ENCODE data around the gene SEMA3G. TPM values are rescaled to one million over a fixed set of nuclear protein-coding genes. Genes with fewer than 3 reads are reported as not detected.

Gene SEMA3G
- polyA plus RNA-seq, 2 of the 4 experiments (the other 2 are of a cell fraction) = 0.08 to 0.13 TPM

- POLR2A ChIA-PET = no interaction called here
- FAIRE-seq = no peak
- WGBS (ENCODE audit: missing lambda C conversion rate) = no CpG with 5 or more reads among the region's 1 CpG
Measured at GRCh38 chr3:52401021-52401420, 43.9 kb downstream of the SEMA3G start.

DNA sequence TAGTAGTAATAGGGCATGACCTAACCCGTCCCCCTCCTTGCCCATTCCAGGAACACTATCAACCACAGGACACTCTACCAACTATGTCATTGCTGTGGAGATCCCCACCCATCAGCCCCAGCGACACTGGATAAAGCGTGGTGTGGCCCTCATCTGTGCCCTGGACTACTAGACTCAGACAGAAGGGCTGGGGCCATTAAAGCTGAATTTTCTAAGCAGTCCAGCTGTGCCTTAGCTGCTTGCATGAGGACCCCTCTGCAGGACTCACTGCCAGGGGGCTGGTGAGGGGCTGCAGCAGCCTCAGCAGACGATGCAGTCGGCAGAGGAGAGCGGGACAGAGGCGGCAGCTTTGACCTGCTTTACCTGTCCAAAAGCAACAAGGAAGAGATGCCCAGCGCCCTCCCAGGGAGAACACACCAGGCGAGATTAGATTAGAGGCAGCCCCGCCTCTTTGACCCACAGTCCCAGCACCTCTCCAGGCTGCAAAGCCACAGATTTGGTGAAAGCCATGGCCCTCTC is 44.6 kb downstream of the SEMA3G start:
- ATAC-seq (no peak), DNase-seq (ENCODE audit: low read depth in 1 of 2, low spot score in 1 of 2) (no peak), FAIRE-seq (no peak)
- no peaks in the 10 kb centered on the region for H3K9me3 ChIP-seq
- POLR2A ChIA-PET = no interaction called here
- H3K4me1 ChIP-seq = no peaks in the 10 kb centered on the region
- TF ChIP-seq CHD2 (IDR thresholded peaks at IDR 0.05; ENCODE audit: low read length, partially characterized antibody) = no peak
- H3K4me2 ChIP-seq = no peak overlapping the region
- CTCF ChIA-PET = interaction anchor here (1.0 to 2.8 kb wide), 2 partner anchors 12 to 27 kb away, joined by 3 to 7 read pairs; no protein-coding TSS in a partner anchor
- H3K4me3 ChIP-seq = no peak overlapping the region
- no peak overlapping the region for H3K27ac ChIP-seq
- 97% methylated on average over 9 of the region's 10 CpGs for WGBS (ENCODE audit: missing lambda C conversion rate)

More at GRCh38 chr3:52401021-52401420, 43.9 kb downstream of the SEMA3G start:
- ATAC-seq (no peak), DNase-seq (ENCODE audit: low read depth in 1 of 2, low spot score in 1 of 2) (no peak)
- Histone ChIP-seq H3K4me3 (no peak overlapping the region), H3K4me2 (no peak overlapping the region), H3K4me1 (no peaks in the 10 kb centered on the region), H3K9me3 (no peaks in the 10 kb centered on the region), H3K27ac (no peak overlapping the region)
- TF ChIP-seq ESRRA (IDR thresholded peaks at IDR 0.05; ENCODE audit: borderline replicate concordance, low read length) (no peak), ZSCAN20 (CRISPR knock-in tag; IDR thresholded peaks at IDR 0.05) (no peak), JUN (IDR thresholded peaks at IDR 0.05) (no peak), USF2 (IDR thresholded peaks at IDR 0.05) (no peak), RNF2 (IDR thresholded peaks at IDR 0.05; ENCODE audit: borderline replicate concordance, low read depth) (no peak), RARB (CRISPR knock-in tag; IDR thresholded peaks at IDR 0.05) (no peak), FOSL2 (IDR thresholded peaks at IDR 0.05) (no peak), FOSL2 (CRISPR knock-in tag; IDR thresholded peaks at IDR 0.05) (no peak), BCL3 (IDR thresholded peaks at IDR 0.05) (no peak), POLR2AphosphoS2 (conservative IDR thresholded peaks at IDR 0.05; ENCODE audit: low read length) (no peak)
- TF ChIP-seq, protein P1, sequence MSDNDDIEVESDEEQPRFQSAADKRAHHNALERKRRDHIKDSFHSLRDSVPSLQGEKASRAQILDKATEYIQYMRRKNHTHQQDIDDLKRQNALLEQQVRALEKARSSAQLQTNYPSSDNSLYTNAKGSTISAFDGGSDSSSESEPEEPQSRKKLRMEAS (IDR thresholded peaks at IDR 0.05) = no peak
- CTCF ChIA-PET = interaction anchor here (1.1 to 1.4 kb wide), 3 partner anchors 12 to 109 kb away, joined by 3 to 6 read pairs (median 5); no protein-coding TSS in a partner anchor

DNA sequence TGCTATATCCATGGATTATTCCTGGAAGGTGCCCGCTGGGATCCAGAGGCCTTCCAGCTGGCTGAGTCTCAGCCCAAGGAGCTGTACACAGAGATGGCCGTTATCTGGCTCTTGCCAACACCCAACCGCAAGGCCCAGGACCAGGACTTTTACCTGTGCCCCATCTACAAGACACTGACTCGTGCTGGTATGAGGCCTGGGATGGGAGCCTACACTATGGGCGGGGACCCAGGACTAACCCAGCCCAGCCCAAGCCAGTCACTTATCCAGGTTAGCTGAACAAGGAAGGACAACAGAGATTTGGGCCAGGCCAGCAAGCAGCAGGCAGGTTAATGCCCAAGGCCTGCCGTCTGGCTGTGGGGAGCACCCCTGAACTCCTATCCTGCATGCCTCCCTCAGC is 45.3 kb downstream of the SEMA3G start:
- no peak overlapping the region for H3K4me3 ChIP-seq
- H3K9me3 ChIP-seq = no peaks in the 10 kb centered on the region
- POLR2A ChIA-PET = no interaction called here
- CTCF ChIA-PET = interaction anchor here (0.7 to 2.8 kb wide), 3 partner anchors 8 to 13 kb away, joined by 3 to 7 read pairs (median 3); no protein-coding TSS in a partner anchor
- DNase-seq (ENCODE audit: low read depth in 1 of 2, low spot score in 1 of 2) = no peak
- H3K4me1 ChIP-seq = no peaks in the 10 kb centered on the region
- FAIRE-seq = no peak
- 89% methylated on average over 5 of the region's 6 CpGs for WGBS (ENCODE audit: missing lambda C conversion rate)
- no peak overlapping the region for H3K27ac ChIP-seq
- no peak for TF ChIP-seq RCOR1 (IDR thresholded peaks at IDR 0.05; ENCODE audit: low read depth, low read length)
- TF ChIP-seq SMC3 (IDR thresholded peaks at IDR 0.05) = no peak
- no peak for TF ChIP-seq NFE2L2 (conservative IDR thresholded peaks at IDR 0.05; ENCODE audit: low read length)
- TF ChIP-seq ZFP36 (IDR thresholded peaks at IDR 0.05; ENCODE audit: borderline replicate concordance, partially characterized antibody) = no peak
- no peak for TF ChIP-seq HEYL (CRISPR knock-in tag; IDR thresholded peaks at IDR 0.05)
- no peak for TF ChIP-seq CEBPB (IDR thresholded peaks at IDR 0.05)
- TF ChIP-seq TFCP2L1 (CRISPR knock-in tag; IDR thresholded peaks at IDR 0.05) = no peak
- no peak for TF ChIP-seq JUN (IDR thresholded peaks at IDR 0.05)
- TF ChIP-seq CHD4 (IDR thresholded peaks at IDR 0.05; ENCODE audit: borderline replicate concordance) = no peak
- TF ChIP-seq, protein P2, sequence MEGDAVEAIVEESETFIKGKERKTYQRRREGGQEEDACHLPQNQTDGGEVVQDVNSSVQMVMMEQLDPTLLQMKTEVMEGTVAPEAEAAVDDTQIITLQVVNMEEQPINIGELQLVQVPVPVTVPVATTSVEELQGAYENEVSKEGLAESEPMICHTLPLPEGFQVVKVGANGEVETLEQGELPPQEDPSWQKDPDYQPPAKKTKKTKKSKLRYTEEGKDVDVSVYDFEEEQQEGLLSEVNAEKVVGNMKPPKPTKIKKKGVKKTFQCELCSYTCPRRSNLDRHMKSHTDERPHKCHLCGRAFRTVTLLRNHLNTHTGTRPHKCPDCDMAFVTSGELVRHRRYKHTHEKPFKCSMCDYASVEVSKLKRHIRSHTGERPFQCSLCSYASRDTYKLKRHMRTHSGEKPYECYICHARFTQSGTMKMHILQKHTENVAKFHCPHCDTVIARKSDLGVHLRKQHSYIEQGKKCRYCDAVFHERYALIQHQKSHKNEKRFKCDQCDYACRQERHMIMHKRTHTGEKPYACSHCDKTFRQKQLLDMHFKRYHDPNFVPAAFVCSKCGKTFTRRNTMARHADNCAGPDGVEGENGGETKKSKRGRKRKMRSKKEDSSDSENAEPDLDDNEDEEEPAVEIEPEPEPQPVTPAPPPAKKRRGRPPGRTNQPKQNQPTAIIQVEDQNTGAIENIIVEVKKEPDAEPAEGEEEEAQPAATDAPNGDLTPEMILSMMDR (IDR thresholded peaks at IDR 0.05) = no peak
- no peak for TF ChIP-seq ZC3H11A (IDR thresholded peaks at IDR 0.05)
- no peak for TF ChIP-seq EHF (CRISPR knock-in tag; IDR thresholded peaks at IDR 0.05)
- TF ChIP-seq EHMT2 (IDR thresholded peaks at IDR 0.05; ENCODE audit: low read depth) = no peak
- no peak for TF ChIP-seq HOXB13 (CRISPR knock-in tag; IDR thresholded peaks at IDR 0.05; ENCODE audit: low read depth)
- no peak for TF ChIP-seq NPAS2 (CRISPR knock-in tag; IDR thresholded peaks at IDR 0.05; ENCODE audit: borderline replicate concordance)
- H3K4me2 ChIP-seq = no peak overlapping the region
- ATAC-seq = no peak
